NCI-H2107 treated with DMSO at 0.1 percent for 48 hours (cell line): ENCODE measurements around the gene SALL4.
"Not testable (repeated sequence)": the region's sequence is repeated elsewhere in the genome, so short reads cannot be mapped to it uniquely, and the experiment has no call there.

Source experiments
- DNase-seq: peaks from one replicate; lab custom pipeline; 2025; ENCODE audit not compliant: unreplicated experiment; lab: John Stamatoyannopoulos, UW

SALL4 gene

DNA sequence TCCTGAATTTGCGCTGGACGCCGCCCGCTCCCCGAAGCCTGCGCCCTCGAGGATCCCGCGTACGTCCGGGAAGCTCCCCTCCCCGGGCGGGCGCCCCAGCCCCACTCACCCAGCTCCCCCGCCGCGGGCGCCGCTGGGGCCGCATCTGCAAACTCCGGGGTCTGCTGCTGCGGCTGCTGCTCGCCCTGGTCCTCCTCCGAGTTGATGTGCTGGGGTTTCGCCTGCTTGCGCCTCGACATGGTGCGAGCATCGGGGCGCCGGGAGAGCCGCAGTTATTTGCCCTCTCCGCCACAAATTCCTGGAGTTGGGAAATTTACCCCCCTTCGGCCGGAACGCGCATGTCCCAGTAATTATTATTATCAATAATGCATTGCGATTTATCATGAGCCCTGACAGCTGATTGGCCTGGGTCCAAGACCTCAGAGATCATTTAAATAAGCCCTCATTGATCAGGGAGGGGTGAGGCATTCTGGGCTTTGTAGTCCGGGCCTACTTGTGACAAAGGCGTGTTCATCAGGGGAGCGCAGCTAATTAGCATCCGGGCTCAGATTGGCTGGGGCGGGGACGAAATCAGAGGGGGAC lies at the start of gene SALL4:
Gene SALL4 (minus strand): TSS at position 352 of the 582 bp plus-strand sequence. CDS start 113 bp downstream, at position 239.
- DNase-seq, result no peak

DNA sequence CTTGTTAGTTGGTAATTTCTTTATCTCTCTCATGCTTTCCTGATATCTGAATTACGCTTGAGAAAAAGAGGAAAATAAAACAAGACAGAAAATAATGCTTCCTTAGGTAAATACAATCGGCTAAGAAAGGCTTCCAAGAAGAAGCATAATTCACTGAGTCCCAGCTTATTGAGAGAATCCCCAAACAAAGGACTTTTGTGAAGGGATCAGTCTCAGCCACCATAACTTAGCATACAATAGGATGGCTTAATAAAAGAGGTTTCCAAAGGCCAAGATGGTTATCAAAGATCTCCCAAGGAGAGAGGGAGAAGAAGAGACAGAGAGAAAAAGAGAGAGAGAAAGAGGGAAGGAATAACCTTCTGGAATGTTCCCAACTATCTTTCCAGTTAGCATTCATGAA lies 46.0 kb upstream of the SALL4 start:
- no peak for DNase-seq

DNA sequence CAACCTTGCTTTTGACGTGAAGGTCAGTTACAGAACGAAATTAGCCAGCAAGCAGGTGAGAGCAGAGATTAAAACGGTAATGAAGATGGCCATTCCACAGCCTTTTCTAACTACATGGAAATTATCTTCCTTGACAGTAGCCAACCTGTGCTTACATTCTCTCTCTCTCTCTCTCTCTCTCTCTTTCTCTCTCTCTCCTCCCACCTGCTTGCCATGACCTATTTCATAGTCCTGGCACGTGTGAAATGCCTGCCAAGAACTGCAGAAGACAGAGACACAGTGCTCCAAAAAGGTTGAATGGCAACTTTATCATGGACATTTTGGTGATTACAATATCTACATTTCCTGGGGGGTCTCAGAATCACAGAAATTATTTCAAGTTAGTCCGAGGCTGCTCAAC lies 38.5 kb upstream of the SALL4 start:
- no peak for DNase-seq

DNA sequence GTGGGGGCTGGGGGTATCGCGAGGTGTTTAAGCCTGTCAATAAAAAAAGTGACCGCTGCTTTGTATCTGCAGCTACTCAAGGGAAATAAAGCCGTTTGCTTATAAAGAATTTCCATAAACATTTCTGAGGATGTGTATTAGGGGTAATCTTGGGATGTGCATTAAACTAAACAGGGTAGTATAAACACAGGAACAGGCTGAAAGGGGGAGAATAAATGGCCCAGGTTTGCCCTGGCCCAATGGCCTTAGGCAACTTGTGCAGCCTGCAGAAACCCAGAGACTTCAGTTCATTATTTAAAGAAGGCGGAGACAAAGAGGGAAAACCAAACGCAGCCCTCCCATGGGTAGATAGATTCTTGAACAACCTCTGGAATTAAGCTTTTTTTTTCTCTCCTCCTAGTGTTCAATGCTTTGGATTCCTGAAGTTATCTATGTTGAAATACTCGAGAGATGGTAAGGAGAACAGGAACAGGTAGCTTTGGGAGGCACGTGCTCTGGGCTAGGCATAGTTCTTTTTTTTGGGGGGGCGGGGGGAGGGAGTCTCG lies 35.6 kb upstream of the SALL4 start:
- DNase-seq, result no peak

DNA sequence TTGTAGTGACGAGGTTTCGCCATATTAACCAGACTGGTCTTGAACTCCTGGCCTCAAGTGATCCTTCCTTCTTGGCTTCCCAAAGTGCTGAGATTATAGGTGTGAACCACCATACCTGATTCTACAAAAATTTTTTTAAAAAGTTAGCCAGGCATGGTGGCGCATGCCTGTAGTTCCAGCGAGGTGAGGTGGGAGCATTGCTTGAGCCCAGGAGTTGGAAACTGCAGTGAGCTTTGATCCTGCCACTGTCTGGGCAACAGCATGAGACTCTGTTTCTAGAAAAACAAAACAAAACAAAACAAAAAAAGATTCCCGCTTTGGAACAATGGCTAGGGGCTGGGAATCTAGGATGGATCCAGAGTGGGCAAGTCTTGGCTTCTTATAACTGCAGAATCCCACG lies 35.1 kb upstream of the SALL4 start:
- no peak for DNase-seq

DNA sequence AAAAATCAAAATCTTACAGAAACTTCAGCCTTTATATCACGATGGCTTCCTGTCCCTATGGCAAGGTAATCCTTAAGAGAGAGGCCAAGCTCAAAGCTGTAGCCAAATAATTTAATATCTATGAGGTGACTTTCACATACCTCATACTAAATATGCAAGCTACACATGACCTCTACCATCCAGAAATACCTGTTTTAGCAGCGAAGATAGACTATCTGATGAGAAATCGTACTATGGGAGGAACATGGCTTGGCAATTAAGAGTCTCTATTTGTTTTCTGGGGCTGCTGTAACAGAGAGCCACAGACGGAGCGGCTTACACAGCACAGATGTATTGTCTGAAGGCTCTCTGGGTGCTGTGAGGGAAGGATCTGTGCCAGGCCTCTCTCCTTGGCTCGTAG lies 31.0 kb upstream of the SALL4 start:
- no peak for DNase-seq

DNA sequence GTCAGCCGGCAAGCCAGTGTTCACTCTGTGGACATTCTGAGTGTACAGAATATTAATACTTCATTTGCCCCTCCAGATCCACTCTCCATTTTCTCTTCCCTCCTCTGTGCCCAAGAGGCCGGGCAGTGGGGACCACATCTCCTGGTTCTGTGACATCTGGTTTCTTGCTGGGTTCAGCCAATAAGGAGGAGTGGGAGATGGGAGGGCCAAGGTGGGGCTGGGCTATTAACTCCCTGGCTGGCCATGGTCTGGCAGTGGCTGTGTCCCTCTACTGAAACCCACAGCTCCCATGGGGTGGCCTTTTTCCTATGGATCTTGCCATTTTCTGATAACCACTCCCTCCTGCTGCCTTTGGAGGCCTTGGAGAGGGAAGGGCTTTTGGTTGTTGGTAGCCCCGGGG lies 30.0 kb upstream of the SALL4 start:
- DNase-seq, result no peak

DNA sequence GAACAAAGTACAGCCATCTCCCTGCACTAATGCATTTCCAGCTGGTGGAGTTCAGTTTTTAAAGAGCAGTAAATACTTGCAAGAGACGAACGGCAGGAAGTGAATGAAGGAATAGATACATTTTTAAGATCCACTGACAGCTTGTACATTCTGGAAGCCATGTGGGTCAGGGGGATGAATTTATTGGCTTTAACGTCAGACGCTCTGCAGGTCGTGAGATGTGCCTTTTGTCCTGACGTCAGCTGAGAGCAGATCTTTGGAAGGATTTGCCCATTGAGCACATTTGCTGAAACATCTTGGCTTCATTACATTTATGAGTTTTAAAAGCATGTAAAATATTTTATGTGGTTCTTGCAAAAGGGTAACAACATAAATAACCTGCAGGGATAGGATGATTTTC lies 29.5 kb upstream of the SALL4 start:
- no peak for DNase-seq

DNA sequence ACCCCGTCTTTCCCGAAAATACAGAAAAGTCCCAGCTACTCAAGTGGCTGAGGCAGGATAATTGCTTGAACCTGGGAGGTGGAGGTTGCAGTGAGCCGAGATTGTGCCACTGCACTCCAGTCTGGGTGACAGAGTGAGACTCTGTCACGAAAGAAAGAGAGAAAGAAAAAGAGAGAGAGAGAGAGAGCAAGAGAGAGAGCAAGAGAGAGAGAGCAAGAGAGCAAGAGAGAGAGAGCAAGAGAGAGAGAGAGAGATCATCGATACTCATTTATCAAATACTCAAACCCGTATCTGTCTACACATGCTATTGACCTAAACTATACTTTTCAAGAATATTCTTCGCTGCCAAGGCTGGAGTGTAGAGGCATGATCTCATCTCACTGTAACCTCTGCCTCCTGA lies 28.2 kb upstream of the SALL4 start:
- no peak for DNase-seq

DNA sequence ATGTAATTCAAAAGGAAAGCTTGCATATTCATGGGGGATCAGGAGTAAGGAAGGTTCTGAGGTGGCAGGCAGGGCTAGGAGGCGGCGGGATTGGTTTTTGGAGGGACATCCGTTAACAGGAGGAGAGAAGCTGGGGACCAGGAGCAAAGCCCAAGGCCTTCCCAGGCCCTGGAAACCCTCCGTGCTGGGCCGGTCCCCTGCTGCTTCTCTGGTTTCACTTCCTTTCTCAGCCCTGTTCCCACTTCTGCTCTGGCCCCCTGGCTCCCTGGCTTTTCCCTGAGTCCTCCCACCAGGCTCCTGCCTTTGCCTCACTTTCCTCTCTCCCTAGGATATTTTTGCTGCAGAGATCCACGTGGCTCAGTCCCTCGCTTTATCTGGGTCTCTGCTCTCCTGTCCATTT lies 26.4 kb upstream of the SALL4 start:
- DNase-seq, result no peak

DNA sequence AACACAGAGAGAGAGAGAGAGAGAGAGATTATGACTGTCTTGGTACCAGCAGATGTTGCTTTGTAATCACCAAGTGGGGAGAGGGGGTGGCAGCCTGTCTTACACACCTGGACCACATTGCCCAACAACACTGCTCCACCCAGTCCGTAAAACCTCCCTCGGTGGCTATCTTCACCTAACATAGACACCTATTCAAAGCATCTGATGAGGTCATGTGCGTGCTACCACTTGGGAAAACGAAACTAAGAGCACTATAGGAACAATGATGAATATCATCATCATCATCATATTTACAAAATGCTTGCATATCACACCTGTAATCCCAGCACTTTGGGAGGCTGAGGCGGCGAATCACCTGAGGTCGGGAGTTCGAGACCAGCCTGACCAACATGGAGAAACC lies 24.1 kb upstream of the SALL4 start:
- DNase-seq, result no peak

DNA sequence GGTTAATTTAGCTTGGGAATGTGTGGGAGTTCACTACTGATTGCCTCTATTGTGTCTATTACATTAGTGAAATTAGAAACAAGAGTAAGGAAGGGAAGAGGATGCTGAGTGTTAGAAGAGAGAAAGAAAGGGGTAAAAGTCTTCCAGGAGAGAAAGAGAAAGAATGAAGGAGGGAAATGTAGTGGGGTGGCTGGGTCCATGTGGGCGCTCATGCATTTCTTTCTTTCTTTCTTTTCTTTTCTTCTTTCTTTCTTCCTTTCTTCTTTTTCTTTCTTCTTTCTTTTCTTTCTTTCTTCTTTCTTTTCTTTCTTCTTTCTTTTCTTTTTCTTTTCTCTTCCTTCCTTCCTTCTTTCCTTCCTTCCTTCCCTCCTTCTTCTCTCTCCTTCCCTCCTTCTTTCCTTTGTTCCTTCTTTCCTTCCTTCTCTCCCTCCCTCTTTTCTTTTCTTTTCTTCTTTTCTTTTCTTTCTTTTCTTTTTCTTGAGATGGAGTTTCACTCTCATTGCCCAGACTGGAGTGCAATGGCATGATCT lies 16.2 kb upstream of the SALL4 start:
- DNase-seq, result no peak

DNA sequence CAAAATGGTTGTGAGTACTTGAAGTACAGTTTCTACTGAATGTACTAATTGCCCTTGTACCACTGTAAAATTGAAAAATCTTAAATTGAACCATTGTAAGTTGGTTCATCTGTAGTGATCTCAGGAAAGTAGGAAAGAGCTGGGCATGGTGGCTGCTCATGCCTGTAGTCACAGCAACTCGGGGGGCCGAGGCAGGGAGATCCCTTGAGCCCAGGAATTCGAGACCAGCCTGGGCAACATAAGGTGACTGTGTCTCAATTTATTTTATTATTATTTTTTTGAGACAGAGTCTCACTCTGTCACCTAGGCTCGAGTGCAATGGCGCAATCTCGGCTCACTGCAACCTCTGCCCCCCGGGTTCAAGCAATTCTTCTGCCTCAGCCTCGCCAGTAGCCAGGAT lies 14.5 kb upstream of the SALL4 start:
- not testable (repeated sequence) for DNase-seq

DNA sequence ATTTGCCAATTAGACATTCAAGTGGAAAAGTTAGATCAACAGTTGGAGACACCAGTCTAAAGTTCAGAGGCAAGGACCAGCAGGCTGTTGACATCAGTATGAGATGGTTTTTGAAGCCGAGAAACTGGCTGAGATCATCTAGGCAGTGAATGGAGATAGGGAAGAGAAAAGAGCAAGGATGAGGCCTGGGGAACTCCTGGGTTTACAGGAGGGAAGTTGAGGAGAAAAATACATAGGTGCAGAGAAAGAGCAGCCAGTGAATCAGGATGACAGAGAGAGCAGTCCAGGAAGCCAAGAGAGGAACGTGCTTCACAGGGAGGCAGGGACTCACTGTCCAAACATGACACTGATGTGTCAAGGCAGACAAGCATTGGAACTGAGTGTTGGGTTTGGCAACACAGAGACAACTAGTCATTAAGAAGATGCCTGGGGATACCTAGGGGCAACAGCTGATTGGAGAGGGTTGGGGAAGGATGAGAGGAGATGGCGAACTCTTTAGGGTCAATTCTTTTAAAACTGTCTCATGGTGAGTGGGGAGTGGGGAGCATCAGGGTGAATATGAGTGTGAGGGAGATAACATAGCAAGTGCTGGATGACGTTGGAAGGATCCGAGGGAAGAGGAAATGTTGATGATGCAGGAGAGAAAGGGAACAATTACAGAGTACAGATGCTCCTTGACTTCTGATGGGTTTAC lies 13.2 kb upstream of the SALL4 start:
- DNase-seq, result no peak

DNA sequence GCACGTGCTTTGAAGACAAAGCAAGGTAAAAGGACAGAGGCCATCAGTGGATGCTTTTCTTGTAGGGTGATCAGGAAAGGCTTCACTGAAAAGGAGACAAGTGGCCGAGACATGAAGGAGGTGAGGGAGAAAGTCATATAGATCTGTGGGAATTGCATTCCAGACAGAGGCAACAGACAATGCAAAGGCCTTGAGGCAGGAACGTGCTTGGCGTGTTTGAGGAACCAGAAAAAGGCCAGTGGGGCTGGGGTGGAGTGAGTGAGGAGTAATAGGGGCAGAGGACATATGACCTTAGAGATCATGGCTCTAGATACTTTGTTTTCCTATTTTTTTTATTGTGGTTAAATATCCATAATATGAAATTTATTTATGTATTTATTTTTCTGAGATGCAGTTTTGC lies 10.5 kb upstream of the SALL4 start:
- no peak for DNase-seq

DNA sequence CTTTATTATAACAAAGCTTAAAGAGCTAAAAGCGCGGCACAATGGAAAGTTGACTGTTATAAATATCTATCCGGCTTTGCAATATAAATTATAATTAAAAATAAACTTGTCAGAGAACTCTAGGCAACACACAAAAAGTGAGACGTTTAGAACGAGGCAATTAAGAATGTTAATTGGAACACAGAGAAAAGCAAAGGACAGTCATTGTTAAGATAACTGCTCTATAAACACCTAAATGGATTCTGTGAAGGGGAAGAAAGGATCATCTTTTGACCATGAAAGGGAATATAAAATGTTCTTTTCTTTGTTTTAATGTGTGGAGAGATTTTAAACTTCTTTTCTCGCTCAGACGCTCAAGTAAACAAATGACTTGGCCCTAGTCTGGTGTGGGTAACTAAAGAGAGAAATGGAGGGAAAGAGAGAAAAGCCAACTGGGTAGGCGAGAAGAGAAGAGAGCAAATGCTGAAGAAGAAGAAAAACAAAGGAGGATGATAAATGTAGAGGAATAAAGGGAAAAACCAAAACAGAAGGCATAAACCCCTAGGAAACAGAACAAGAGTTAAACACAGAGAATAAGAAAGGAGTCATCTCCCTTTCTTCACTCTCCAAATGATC lies 9.3 kb upstream of the SALL4 start:
- DNase-seq, result no peak

DNA sequence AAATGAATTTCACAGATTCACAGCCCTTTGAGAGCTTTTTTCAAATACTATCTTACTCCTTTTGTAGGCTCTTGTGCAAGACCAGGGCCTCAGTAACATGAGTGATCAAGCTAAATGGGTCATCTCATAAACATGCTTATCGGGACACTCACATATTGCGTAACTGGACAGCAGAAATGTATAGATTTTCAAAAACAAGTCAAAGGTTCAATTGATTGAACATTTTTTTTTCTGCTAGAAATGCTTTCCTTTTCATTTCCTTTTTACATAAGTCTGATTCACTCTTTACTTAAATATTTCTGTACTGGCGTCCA lies 8.7 kb upstream of the SALL4 start:
- DNase-seq, result no peak

DNA sequence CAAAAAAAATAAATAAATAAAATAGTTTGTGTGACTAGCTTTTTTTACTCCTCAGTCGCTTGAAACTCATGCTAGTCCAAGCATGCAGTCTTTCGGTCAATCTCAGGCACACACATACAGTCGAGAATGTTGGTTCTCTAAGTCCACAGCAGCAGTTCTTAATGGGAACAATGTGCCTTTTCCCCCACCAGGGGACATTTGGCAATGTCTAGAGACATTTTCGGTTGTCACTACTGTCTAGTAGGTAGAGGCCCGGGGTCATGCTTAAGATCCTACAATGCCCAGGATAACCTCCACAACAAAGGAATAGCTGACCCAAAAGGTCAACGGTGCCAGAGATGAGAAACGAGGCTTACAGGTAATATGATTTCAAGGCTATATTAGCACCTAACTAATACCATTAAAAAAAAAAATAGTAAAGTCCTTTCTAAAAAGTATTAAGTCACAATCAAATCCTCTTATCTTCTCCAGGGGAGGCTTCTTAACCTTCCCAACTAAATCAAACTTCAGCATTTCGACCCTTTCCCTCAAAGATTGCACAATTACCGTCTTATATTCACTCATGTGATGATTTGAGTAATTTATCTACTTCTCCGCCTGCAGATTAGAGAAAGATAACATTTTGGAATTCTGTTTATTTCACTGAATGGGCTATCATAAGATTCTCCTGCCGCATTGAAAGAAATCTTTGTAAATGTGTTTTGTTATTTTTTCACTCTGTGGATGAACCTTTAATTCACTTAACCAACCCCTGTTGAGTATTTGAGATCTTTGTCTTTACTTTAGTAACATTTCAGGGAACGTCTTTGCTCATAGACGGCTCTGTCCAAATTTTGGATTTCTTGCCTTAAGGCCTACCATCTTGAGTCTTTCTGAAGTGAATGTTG lies 8.1 kb upstream of the SALL4 start:
- DNase-seq, result no peak

DNA sequence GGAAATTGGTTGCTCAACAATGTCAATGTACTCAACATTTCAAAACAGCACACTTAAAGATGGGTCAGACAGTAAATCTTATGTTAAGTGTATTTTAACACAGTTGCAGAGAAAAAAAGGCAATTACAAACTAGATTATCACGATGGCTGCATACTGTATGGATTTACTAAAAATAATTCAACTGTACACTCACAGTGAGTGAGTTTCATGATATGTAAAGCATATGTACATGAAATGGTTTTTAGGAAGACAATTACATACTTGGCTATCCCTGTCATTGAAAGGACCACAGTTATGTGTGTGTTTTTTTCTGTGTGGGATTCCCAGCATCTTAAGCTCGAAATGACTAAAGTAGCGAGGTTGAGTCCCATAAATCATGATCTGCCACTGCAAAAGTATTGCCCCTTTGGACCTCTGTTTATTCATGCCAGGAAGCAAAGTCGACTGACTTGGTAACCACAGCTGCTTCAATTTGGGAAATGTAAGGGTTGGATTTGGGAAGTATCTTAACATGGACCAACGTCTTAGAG lies 5.5 kb upstream of the SALL4 start:
- no peak for DNase-seq

DNA sequence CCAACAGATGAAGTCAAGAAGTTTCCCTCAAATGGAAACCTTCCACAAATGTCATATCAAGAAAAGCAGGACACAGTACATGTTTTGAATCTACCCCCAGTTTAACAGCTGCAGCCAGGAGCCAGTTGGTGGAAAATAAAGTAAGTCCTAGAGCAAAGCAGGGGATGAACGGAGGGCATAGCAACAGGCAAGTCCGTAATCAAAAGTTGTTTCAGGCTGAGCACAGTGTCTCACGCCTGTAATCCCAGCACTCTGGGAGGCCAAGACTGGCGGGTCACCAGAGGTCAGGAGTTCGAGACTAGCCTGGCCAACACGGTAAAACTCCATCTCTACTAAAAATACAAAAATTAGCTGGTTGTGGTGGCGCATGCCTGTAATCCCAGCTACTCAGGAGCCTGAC lies 2.4 kb upstream of the SALL4 start:
- DNase-seq, result no peak
